ENCODE data around the gene ARHGEF19.

DNA sequence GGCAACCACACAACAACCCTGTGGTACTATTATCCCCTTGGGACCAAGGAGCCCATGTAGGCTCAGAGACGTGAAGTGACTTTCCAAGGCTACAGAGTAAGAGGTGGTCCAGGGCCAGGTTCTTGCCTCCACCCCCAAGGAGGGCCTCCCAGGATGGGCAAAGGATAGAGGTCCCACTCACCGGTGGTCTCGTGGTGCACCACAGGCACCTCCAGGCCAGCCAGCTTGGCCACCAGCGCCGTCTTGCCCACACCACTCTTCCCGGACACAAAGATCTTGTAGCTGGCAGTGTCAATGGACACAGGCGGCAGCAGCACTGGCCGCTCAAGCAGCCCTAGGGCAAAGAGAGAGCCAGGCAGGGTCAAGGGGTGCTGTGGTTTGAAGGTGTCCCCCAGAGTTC is 21.0 kb upstream of the ARHGEF19 start:
- TF ChIP-seq, protein P1, sequence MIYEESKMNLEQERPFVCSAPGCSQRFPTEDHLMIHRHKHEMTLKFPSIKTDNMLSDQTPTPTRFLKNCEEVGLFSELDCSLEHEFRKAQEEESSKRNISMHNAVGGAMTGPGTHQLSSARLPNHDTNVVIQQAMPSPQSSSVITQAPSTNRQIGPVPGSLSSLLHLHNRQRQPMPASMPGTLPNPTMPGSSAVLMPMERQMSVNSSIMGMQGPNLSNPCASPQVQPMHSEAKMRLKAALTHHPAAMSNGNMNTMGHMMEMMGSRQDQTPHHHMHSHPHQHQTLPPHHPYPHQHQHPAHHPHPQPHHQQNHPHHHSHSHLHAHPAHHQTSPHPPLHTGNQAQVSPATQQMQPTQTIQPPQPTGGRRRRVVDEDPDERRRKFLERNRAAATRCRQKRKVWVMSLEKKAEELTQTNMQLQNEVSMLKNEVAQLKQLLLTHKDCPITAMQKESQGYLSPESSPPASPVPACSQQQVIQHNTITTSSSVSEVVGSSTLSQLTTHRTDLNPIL (CRISPR knock-in tag; IDR thresholded peaks at IDR 0.05; ENCODE audit: low read depth): no peak
- TF ChIP-seq ZFP30 (CRISPR knock-in tag; IDR thresholded peaks at IDR 0.05): no peak
- no peak for TF ChIP-seq ZC3H10 (CRISPR knock-in tag; IDR thresholded peaks at IDR 0.05)
- no peak for TF ChIP-seq TOX (CRISPR knock-in tag; IDR thresholded peaks at IDR 0.05; ENCODE audit: borderline replicate concordance)
- no peak for TF ChIP-seq RARB (CRISPR knock-in tag; IDR thresholded peaks at IDR 0.05)
- TF ChIP-seq PPARA (CRISPR knock-in tag; IDR thresholded peaks at IDR 0.05; ENCODE audit: borderline replicate concordance): no peak
- no peak for TF ChIP-seq OSR1 (CRISPR knock-in tag; IDR thresholded peaks at IDR 0.05)
- TF ChIP-seq, protein P2, sequence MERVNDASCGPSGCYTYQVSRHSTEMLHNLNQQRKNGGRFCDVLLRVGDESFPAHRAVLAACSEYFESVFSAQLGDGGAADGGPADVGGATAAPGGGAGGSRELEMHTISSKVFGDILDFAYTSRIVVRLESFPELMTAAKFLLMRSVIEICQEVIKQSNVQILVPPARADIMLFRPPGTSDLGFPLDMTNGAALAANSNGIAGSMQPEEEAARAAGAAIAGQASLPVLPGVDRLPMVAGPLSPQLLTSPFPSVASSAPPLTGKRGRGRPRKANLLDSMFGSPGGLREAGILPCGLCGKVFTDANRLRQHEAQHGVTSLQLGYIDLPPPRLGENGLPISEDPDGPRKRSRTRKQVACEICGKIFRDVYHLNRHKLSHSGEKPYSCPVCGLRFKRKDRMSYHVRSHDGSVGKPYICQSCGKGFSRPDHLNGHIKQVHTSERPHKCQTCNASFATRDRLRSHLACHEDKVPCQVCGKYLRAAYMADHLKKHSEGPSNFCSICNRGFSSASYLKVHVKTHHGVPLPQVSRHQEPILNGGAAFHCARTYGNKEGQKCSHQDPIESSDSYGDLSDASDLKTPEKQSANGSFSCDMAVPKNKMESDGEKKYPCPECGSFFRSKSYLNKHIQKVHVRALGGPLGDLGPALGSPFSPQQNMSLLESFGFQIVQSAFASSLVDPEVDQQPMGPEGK (CRISPR knock-in tag; IDR thresholded peaks at IDR 0.05; ENCODE audit: borderline replicate concordance): no peak
- no peak for TF ChIP-seq ARNTL (CRISPR knock-in tag; IDR thresholded peaks at IDR 0.05; ENCODE audit: borderline replicate concordance, low read depth)
- TF ChIP-seq, protein P3, sequence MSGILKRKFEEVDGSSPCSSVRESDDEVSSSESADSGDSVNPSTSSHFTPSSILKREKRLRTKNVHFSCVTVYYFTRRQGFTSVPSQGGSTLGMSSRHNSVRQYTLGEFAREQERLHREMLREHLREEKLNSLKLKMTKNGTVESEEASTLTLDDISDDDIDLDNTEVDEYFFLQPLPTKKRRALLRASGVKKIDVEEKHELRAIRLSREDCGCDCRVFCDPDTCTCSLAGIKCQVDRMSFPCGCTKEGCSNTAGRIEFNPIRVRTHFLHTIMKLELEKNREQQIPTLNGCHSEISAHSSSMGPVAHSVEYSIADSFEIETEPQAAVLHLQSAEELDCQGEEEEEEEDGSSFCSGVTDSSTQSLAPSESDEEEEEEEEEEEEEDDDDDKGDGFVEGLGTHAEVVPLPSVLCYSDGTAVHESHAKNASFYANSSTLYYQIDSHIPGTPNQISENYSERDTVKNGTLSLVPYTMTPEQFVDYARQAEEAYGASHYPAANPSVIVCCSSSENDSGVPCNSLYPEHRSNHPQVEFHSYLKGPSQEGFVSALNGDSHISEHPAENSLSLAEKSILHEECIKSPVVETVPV (CRISPR knock-in tag; IDR thresholded peaks at IDR 0.05): no peak
- no peak for TF ChIP-seq GLIS3 (CRISPR knock-in tag; IDR thresholded peaks at IDR 0.05)
- TF ChIP-seq ZFP3 (CRISPR knock-in tag; IDR thresholded peaks at IDR 0.05): no peak
